Dendritic cell treated with granulocyte-macrophage colony-stimulating factor and Interleukin-4, amounts not matched to agents 40 ng/mL and 50 ng/mL, for 4 days (primary cell): Measurements from ENCODE around the gene PXK.

Source experiments
- H3K27ac Mint-ChIP-seq: one replicate; pipeline ENCODE4 v1.8.0; 2022; ENCODE audit warnings: mild to moderate bottlenecking, mixed read lengths
- H3K27me3 Mint-ChIP-seq: one replicate; pipeline ENCODE4 v1.8.0; 2022; ENCODE audit warnings: mild to moderate bottlenecking, mixed read lengths
- H3K36me3 Mint-ChIP-seq: one replicate; pipeline ENCODE4 v1.8.0; 2022; ENCODE audit warnings: low read depth, mixed read lengths
- H3K4me1 Mint-ChIP-seq: one replicate; pipeline ENCODE4 v1.8.0; 2022; ENCODE audit warnings: low read depth, mixed read lengths
- H3K4me3 Mint-ChIP-seq: one replicate; pipeline ENCODE4 v1.8.0; 2022; ENCODE audit warnings: mild to moderate bottlenecking, moderate library complexity, mixed read lengths
- H3K9me3 Mint-ChIP-seq: one replicate; pipeline ENCODE4 v1.8.0; 2022; ENCODE audit warnings: mixed read lengths
- intact Hi-C: fragments of 100-400 bp; cut with micrococcal nuclease; formaldehyde crosslinking; loops from one replicate; pipeline ENCODE4 v1.15.0; 2022

Gene PXK

DNA sequence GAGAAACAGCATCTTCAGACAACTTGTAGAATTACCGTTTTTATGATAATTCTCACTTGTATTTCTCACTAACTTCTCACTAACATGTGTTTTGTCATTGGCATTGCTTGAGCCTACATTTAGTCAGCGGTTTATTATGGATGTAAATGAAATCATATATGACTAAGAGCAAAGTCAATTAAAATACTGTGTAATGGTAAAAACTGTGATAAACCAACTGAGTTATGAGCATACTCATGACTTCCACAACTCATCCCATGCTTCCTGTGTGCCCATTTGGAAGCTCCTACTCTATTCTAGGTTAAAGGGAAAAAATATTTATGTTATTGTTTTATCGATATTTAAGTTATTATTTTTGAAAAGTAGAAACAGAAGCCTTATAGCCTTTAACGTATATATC is 12.8 kb downstream of the PXK start:
- Mint-ChIP-seq H3K36me3 (peaks cover 62% of the 10 kb centered on the region), H3K27me3 (no peaks in the 10 kb centered on the region), H3K4me1 (peaks cover 59% of the 10 kb centered on the region), H3K4me3 (no peak overlapping the region), H3K9me3 (no peaks in the 10 kb centered on the region), H3K27ac (no peak overlapping the region)
- intact Hi-C loops, result no loop called here

DNA sequence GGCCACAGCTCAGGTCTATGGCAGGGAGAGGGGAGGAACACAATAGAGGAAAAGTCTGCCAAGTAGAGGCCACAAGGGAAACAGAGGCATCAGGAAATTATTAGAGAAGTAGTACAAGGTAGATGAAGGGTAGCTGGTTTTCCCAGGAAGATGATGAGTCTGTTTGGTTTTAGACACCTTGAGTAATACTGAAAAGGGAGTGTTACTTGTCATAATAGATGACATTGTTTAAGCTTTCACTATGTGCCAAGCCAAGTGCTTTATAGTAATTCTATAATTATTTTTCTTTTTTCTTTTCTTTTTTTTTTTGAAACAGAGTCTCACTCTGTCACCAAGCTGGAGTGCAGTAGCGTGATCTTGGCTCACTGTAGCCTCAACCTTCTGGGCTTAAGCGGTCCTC is 13.7 kb downstream of the PXK start:
- H3K9me3 Mint-ChIP-seq, result no peaks in the 10 kb centered on the region
- H3K4me1 Mint-ChIP-seq, result peaks cover 61% of the 10 kb centered on the region
- peaks cover 53% of the 10 kb centered on the region for H3K36me3 Mint-ChIP-seq
- H3K27me3 Mint-ChIP-seq, result no peaks in the 10 kb centered on the region
- H3K27ac Mint-ChIP-seq, result no peak overlapping the region
- intact Hi-C loops, result no loop called here
- no peak overlapping the region for H3K4me3 Mint-ChIP-seq

DNA sequence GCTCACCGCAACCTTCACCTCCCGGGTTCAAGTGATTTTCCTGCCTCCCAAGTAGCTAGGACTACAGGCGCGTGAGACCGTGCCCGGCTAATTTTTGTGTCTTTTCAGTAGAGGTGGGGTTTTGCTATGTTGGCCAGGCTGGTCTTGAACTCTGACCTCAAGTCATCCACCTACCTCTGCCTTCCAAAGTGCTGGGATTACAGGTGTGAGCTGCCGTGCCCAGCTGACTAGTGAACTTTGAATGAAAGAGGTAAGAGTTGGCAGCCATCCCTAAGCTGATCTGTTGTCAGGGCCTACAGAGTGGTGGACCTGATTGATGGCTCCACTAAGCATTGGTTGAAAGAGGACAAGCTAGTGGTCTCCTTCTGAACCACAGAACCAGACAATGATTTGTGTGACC is 15.3 kb downstream of the PXK start:
- Mint-ChIP-seq H3K4me1 (peaks cover 73% of the 10 kb centered on the region), H3K4me3 (no peak overlapping the region), H3K27ac (no peak overlapping the region), H3K9me3 (no peaks in the 10 kb centered on the region), H3K27me3 (no peaks in the 10 kb centered on the region), H3K36me3 (peaks cover 50% of the 10 kb centered on the region)
- intact Hi-C loops, result no loop called here

DNA sequence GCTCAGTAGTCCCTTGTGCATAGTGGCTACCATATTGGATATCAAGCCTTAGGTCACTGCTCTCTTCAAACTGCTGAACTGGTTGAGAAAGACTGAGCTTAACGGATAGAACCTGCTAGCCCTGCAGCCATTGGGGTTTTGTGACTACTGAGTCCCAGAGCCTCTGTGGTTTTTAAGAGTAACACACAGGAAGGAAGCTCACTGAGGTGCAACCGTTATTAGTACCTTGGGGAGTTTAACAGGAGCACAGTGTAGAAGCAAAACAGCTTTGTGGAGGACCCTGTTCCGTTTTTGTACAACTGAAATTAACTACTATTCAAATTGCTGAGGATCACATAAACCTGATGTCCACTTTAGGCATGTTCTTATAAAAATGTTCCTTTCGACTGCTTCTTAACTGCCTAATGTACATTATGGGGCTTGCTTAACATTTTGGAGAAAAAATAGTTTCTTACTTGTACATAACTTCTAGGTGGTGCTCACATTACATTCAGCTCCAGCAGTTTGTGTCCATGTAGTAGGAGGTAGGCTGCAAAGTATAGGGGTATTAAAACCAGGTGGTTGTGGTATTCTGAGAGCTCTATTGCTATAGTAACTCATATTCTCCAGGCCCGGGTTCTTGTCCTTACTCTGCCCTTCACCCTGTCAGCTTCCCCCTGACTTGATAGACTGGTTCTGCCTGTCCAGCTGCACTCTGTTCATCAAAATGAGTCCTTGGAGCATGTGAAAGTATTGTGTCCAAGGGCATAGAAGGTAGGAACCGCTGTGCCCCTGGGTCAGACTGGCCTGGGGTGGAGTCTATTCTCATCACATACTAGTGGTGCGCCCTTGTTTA is 17.3 kb downstream of the PXK start:
- Mint-ChIP-seq H3K9me3 (no peaks in the 10 kb centered on the region), H3K36me3 (peaks cover 35% of the 10 kb centered on the region), H3K4me3 (no peak overlapping the region), H3K4me1 (peaks cover 77% of the 10 kb centered on the region), H3K27me3 (no peaks in the 10 kb centered on the region), H3K27ac (peak overlapping the region; percentile 90)
- intact Hi-C loops, result loop anchor here (2.0 to 5.0 kb wide), 2 partner anchors 15 to 37 kb away; no protein-coding TSS in a partner anchor

- Mint-ChIP-seq H3K9me3 (no peaks in the 10 kb centered on the region), H3K4me3 (no peak overlapping the region), H3K36me3 (peaks cover 35% of the 10 kb centered on the region), H3K27me3 (no peaks in the 10 kb centered on the region), H3K4me1 (peaks cover 82% of the 10 kb centered on the region), H3K27ac (peak overlapping the region; percentile 90)
- intact Hi-C loops, result loop anchor here (2.0 to 5.0 kb wide), 2 partner anchors 16 to 37 kb away; no protein-coding TSS in a partner anchor
Measured at GRCh38 chr3:58350627-58351013, 17.9 kb downstream of the PXK start.

DNA sequence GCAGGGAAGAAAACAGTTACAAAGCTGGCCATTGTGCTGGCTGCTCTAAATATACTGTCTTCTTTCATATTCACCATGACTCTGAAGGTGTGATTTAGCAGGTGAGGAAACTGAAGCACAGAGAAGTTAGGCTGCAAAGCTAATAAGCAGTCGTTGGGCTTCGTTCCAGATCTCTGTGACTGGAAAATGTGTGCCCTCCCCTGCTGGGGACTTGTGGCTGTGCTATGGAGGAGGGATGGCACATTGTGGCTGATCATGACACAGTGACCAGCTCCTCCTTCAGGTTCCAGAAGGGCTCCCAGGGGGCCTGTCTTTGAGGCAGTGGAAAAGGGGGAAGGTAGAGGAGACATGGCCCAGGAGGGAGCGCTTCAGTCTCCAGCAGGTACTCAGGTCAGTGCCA is 19.2 kb downstream of the PXK start:
- Mint-ChIP-seq H3K4me1 (peaks cover 83% of the 10 kb centered on the region), H3K27ac (peak overlapping the region; percentile 90), H3K4me3 (no peak overlapping the region)

GRCh38 chr3:58352626-58353025 is 19.9 kb downstream of the PXK start:
- Mint-ChIP-seq H3K27me3 (no peaks in the 10 kb centered on the region), H3K27ac (peak overlapping the region; percentile 90), H3K4me1 (peaks cover 89% of the 10 kb centered on the region), H3K4me3 (no peak overlapping the region), H3K9me3 (no peaks in the 10 kb centered on the region), H3K36me3 (peaks cover 25% of the 10 kb centered on the region)
- intact Hi-C loops, result loop anchor here (5.0 kb wide), 1 partner anchor 35 kb away; no protein-coding TSS in a partner anchor

More for the DNA sequence above, 19.2 kb downstream of the PXK start:
- Mint-ChIP-seq H3K27me3 (no peaks in the 10 kb centered on the region), H3K9me3 (no peaks in the 10 kb centered on the region), H3K36me3 (peaks cover 27% of the 10 kb centered on the region)
- intact Hi-C loops, result loop anchor here (2.0 to 5.0 kb wide), 2 partner anchors 17 to 35 kb away; no protein-coding TSS in a partner anchor

DNA sequence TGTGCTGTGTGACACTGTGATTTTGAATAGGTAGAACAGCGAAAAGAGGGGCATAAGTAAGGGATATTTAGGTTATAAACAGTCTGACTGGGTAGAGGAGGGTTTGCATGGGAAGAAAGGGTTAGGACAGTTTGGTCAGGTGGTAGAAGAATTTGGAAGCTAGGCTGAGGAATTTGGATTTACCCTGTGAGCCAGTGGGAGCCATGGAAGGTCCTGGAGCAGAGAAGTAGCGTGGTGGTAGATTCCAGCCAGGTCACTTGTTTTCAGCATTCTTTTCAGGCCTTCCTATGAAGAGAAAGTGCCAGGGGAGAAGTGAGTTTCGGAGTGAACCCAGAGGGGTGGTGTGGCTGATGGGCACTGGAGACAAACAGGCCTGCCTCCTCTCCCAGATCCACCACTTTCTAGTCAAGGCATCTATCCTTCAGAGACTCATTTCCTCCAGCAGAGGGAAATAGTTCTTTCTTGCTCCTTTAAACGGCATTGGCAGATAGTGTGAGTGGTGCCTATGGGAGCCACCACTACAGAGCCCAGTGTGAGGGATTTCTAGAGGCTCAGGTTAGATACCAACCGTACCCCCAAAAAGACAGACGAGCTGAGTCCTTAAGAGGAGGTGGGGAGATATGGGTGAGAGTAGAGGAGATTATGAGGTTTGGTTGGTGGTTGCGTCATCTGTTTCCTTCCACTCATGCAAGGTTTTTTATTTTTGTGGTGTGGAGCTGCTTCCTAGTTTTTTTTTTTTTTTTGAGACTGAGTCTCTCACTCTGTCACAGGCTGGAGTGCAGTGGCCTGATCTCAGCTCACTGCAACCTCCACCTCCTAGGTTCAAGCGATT is 21.2 kb downstream of the PXK start:
- H3K27ac Mint-ChIP-seq, result peak overlapping the region; percentile 90
- peaks cover 20% of the 10 kb centered on the region for H3K36me3 Mint-ChIP-seq
- no peaks in the 10 kb centered on the region for H3K9me3 Mint-ChIP-seq
- H3K4me1 Mint-ChIP-seq, result peaks cover 85% of the 10 kb centered on the region
- intact Hi-C loops, result loop anchor here (5.0 kb wide), 1 partner anchor 33 kb away; no protein-coding TSS in a partner anchor
- no peaks in the 10 kb centered on the region for H3K27me3 Mint-ChIP-seq
- H3K4me3 Mint-ChIP-seq, result peak overlapping the region; percentile 66

DNA sequence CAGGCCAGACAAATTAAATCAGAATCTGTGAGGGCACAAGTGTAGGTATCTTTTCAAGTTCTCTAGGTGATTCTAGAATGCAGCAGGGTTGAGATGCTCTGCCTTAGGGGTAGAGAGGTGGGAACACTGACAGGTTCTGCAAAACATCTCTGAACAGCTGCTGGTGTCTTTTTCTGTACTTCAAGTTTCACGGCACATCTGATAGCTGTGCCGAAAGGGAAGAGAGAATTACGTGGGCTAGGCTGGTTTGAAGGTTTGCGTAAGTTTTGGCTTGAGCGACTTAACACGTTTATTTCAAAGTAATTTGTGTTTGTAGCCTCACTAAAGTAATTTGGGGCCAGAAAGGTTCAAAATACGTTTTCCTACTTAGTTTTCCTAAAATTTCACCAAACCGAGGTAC is 22.5 kb downstream of the PXK start:
- Mint-ChIP-seq H3K9me3 (no peaks in the 10 kb centered on the region), H3K36me3 (peaks cover 14% of the 10 kb centered on the region), H3K27ac (peak overlapping the region; percentile 90), H3K27me3 (no peaks in the 10 kb centered on the region), H3K4me3 (no peak overlapping the region), H3K4me1 (peaks cover 72% of the 10 kb centered on the region)
- intact Hi-C loops, result no loop called here

GRCh38 chr3:58356054-58356453 is 23.4 kb downstream of the PXK start:
- Mint-ChIP-seq H3K36me3 (peaks cover 14% of the 10 kb centered on the region), H3K4me3 (peak overlapping the region; percentile 34), H3K9me3 (no peaks in the 10 kb centered on the region), H3K4me1 (peaks cover 64% of the 10 kb centered on the region), H3K27ac (peak overlapping the region; percentile 90), H3K27me3 (no peaks in the 10 kb centered on the region)
- intact Hi-C loops, result no loop called here

DNA sequence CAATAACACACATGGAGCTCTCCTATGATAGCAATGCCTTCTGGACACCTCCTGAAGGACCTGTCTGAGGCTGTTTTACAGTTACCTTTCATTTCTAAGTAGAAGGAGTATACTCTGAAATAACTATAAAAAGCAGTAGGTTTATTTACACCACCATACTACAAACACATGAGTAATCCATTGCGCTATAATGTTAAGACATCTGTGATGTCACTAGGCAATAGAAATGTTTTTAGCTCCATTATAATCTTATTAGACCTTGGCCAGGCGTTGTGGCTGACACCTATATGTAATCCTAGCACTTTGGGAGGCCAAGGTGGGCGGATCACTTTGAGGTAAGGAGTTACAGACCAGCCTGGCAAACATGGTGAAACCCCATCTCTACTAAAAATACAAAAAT is 24.7 kb downstream of the PXK start:
- Mint-ChIP-seq H3K4me3 (no peak overlapping the region), H3K4me1 (peaks cover 56% of the 10 kb centered on the region), H3K27me3 (no peaks in the 10 kb centered on the region), H3K36me3 (peaks cover 7% of the 10 kb centered on the region), H3K9me3 (no peaks in the 10 kb centered on the region), H3K27ac (peak overlapping the region; percentile 90)
- intact Hi-C loops, result no loop called here

- Mint-ChIP-seq H3K4me1 (peaks cover 49% of the 10 kb centered on the region), H3K27me3 (no peaks in the 10 kb centered on the region), H3K36me3 (no peaks in the 10 kb centered on the region), H3K4me3 (no peak overlapping the region), H3K9me3 (no peaks in the 10 kb centered on the region), H3K27ac (peak overlapping the region; percentile 90)
- intact Hi-C loops, result no loop called here
Measured at GRCh38 chr3:58358092-58358491, 25.4 kb downstream of the PXK start.

GRCh38 chr3:58358808-58359207 is 26.1 kb downstream of the PXK start:
- H3K4me1 Mint-ChIP-seq, result peaks cover 48% of the 10 kb centered on the region
- no peak overlapping the region for H3K4me3 Mint-ChIP-seq
- intact Hi-C loops, result no loop called here
- H3K27me3 Mint-ChIP-seq, result no peaks in the 10 kb centered on the region
- H3K9me3 Mint-ChIP-seq, result no peaks in the 10 kb centered on the region
- H3K36me3 Mint-ChIP-seq, result peaks cover 6% of the 10 kb centered on the region
- H3K27ac Mint-ChIP-seq, result no peak overlapping the region

- Mint-ChIP-seq H3K36me3 (peaks cover 6% of the 10 kb centered on the region), H3K4me3 (no peak overlapping the region), H3K9me3 (no peaks in the 10 kb centered on the region), H3K27me3 (no peaks in the 10 kb centered on the region), H3K27ac (no peak overlapping the region), H3K4me1 (peaks cover 46% of the 10 kb centered on the region)
- intact Hi-C loops, result no loop called here
Measured at GRCh38 chr3:58359621-58360020, 26.9 kb downstream of the PXK start.
